SHP77 (cell line): ENCODE data around the gene LYZL4.

Source experiments
- DNase-seq, 2 experiments: peaks; one replicate each; lab custom pipeline; 2025; lab: John Stamatoyannopoulos, UW

LYZL4 gene

DNA sequence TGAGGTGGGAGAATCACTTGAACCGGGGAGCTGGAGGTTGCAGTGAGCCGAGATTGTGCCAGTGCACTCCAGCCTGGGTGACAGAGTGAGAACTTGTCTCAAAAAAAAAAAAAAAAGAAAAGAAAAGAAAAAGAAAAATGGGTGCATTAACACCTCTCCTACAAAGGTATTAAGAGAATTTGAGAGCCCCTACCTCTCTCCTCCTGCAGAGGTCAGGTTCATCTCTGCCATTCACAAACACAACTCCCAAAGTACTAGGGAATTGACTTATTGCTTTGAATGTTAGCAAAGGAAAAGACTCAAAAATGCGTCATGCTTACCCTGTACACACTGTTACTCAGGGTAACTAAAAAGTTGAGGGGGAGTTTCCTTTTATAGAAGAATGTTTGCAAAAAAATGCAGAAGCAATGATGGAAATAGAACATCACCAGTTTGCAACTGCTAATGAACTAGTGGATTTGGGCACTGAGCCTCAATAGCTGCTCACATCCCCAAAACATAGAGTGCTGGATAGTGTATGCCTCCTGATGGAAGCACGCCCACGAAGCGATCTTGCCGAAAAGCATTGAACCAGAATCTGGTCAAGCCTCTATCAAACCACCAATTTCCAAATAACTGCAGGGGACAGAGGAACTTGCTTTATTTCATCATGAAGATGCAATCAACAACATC, 15.5 kb upstream of the LYZL4 start:
- no peak for DNase-seq

DNA sequence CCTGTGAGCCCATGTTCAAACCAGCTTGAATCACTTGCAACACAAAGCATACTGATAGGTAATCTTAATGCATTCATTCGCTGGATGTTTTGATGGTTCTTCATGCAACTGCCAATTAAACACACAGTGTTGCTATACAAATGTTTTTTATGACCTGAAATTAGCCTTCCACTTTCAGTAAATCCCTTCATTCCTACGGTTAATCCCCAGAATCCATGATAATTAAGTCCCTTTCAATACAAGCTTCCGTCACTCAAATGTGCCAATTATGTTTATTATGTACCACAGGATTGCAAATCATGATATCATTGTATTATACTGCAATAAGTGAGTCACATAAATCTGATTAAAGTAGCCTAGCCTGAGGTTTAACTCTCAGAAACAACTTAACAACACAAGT, 14.5 kb upstream of the LYZL4 start:
- DNase-seq: no peak

DNA sequence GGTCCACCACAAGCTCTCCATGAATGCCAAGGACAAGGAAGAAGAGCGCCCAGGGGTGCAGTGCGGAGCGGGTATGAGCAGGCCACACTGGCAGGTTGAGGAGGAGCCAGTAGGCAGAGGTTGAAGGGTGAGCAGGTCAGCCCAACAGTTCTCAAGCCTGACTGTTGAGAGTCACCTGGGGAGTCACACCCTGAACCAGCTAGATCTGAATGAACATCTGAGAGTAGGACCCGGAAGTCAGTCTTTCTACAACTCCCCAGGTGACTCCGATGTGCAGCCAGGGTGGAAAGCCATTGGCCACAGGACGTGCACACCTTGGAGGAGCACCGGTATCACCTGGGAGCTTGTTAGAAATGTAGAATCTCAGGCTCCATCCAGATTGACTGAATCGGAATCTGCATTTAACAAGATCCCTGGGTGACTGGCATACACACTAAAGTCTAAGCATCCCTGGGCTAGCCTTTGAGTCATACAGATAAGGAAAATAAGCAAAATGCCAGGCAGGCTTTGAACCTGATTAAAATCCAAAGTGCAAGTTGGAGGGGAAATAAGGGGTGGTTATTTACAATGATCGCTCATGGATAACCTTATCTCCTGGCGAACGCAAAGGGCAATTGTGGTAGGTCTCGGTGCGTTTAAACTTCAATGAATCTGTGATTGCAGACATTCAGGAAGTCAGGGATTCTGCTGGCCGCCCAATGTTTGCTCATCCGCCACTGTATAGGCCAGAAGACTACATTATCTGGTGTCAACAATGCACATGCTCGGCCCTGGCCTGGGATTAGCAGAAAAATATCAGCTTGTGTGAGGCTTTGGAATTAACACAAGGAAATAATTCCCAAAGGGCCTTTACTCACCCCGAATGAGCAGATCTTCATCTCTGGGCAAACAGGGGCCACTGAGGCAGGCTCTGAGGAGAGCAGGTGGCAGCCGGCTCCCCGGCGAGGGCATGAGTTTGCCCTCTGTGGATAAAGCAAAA, 11.7 kb upstream of the LYZL4 start:
- DNase-seq: no peak

DNA sequence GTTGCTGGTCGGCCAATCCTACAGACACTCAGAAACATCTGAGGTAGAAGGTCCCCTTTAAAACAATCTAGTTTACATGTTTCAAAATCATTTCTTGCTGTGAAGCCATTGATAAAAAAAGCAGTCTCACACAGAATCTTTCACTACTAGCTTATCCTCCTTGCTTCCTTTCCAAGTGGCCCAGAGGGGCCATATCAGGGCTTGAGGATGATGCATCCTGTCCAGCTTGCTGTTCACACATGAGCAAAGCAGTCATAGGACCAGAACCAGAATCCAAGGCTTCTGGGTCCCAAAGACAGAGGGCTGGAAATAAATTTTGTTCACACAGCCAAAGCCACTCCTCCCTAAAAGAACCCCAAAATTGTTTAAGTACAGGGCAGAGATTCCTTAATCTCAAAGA, 9.2 kb upstream of the LYZL4 start:
- DNase-seq: no peak

DNA sequence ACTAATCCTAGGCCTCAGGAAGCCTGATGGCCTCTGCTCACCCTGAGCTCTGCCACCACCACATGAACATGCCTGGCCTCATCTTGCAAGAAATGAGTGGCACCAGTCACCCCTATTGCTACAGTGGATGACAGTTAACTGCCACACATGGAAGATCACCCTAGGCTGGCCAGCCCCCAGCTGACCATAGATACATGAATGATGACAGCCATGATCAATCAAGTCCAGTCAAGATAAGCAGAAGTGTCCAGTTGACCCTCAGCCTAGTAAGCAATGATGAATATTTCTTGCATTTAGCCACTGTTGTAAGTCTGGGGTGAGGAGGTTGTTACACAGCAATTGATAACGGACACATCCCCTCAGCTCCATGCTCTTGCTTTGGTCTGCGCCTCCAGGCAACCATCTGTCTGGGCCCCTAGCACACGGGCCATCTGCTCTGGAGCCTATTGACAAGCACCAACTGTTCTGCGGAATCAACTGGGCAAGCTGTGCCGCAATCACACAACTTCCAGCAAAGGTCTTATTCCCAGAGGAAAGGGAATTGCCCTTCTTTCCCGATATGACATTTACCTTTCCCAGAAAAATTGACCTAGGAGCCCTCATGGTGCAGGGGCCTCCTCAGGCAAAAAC, 2.2 kb upstream of the LYZL4 start:
- DNase-seq: no peak

DNA sequence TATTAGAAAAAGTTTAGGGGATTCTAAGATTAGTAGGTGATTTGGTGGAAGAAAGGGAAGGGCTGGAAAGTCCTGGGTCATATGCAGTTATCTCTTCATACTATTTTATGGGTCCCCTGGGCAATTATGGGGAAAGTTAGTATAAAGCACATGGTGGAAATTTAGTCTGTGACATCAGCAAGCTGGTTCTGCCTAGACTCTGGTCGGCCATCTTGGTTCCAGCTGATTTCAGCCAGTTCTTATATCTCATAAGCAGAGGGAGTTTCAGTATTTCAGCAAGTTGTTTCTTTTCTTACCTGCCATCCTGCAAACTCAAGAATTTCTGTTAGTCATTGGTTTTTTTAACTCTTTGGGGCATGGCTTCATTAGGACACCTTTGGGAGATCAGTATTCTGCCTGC, 1.0 kb upstream of the LYZL4 start:
- no peak for DNase-seq

DNA sequence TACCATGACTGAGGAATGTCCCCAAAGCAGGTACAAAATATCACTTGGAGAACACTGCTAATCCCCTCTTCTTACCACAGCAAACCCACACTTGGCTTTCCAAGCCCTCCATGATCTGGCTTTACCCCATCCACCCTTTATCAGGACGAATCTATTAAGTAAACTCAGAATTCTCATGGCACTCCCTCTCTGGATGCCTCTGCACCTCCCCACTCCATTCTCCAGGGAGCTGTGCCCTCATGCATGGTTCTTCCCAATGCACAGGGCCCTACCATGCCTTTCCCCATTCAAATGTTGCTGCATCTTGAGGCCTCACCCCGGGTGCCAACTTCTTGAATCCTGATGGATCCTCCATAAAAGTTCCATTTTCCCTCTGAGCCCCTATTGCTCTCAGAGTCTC, 2.3 kb downstream of the LYZL4 start:
- DNase-seq: no peak

DNA sequence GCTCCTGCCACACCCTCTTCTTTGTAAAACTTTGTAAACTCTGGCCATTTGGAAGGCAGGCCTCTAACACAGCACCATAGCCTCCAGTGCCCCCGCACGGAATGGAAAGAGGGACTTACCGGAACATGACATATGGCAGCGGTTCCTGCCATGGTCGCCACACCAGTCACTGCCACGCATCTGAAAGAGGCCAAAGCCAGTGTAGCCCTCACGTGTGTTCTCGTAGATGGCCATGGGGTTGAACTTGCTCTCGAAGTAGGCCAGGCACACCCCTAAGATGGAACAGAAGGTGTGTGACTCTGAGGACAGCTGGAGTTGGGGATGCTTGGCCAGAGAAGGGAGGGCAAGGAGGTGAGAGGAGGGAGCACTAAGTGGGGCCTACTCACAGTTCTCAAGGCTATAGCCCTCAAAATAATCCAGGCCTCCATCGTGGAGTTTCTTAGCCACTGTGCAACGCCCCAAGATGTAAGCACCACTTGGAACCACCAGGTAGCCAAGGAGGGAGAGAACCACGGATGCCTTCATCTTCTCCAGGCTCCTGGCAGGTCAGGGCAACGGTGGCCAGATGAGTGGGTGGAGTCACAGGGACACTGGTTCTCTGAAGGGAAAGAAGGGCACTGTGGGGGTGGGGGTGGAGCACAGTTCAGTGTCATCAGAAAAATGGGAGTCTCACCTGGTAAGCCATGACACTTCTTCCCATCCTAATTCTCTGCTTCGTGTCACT, 3.5 kb downstream of the LYZL4 start:
- no peak for DNase-seq

DNA sequence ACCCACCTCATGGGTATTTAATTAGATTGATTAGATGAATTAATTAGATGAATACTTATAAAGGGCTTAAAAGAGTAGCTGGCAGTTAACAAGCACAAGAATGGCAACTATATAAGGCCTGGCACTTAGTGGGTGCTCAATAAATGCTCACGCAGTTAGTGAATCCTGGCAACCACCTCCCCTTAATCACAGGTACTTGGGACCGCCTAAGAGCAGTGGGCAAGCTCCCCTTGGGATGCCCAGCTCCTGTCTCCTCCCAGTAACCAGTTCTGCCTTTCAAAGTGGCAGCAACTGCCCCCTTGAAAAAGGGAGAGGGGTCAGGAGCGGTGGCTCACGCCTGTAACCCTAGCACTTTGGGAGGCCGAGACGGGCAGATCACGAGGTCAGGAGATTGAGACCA, 4.6 kb downstream of the LYZL4 start:
- DNase-seq: no peak

DNA sequence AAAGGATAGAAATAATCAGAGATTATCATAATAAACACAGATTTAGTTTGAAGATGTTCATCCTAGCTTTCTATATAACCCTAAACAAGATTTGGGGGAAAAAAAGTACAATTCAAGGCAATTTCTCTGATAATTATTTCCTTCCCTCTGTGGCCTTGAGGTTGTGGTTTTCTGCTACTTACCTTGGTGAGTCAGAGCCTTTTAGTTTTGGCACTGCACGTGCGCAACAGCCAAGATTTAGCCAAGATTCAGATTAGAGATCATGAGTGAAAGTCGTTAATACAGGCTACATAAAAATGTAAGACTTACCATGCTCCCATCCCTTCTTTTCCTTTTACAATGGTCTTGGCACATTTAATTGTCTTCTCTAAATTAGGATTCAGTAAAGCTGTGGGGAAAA, 6.7 kb downstream of the LYZL4 start:
- no peak for DNase-seq

DNA sequence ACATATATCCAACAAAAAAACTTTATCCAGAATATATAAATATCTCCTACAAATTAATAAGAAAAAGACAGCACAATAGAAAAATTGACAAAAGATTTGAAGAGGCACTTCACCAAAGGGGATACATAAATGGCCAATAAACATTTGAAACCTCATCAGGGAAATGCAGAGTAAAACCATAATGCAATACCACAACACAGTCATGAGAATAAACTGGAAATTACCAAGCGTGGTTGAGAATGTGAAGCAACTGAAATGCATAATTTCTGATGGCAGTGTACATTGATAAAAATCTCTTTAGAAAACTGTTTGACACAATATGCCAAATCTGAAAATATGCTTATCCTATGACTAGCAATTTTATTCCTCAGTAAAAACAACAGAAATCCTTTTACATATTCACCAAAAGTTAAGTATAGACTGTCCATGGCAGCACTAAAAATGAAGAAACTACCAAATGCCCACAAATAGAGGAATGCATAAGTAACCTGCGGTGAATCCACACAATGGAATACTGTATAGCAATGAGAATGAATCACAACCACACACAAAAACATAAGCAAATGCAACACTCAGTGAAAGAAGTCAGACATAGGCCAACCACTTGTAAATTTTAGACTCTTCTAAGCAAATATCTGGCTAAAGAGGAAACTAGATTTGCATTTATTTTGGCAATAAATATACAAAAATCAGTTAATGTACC, 7.9 kb downstream of the LYZL4 start:
- DNase-seq: no peak

DNA sequence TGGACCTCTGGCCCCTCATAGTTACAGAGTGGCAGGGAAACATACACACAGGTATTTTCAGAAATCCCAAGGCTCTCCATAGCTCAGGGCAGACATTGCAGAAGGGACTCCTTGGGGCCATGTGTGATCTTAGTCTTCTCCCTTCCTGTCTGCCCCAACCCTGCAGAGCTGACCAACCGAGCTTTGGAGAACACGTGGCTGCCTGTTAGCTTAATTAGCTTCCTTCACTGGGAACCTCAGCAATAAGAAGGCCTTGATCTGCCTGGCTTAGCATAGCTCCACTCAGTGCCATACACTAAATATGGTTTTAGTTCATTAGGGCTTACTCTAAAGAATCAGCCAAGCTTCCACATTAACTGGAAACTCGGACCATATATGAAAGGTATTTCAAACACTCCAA, 12.3 kb downstream of the LYZL4 start:
- DNase-seq: no peak

DNA sequence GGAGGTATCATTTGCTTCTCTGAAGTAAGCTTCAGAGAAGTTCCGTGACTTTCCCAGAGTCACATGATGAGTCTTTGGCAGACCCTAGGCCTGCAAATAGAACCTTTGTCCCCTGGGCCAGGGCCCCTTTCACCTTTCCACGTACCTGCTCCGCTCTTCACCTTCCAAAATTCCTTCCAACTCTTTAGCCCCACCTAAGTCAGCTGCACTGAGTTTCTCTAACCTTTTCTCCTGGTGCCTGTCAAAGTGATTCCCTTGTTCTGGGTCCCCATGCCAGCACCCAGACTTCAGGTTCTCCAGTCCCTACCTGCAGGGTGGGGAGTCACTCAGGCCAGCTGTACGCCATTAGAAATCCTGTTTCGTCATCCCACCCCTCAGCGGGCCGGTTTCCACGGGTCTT, 12.8 kb downstream of the LYZL4 start:
- DNase-seq: no peak

DNA sequence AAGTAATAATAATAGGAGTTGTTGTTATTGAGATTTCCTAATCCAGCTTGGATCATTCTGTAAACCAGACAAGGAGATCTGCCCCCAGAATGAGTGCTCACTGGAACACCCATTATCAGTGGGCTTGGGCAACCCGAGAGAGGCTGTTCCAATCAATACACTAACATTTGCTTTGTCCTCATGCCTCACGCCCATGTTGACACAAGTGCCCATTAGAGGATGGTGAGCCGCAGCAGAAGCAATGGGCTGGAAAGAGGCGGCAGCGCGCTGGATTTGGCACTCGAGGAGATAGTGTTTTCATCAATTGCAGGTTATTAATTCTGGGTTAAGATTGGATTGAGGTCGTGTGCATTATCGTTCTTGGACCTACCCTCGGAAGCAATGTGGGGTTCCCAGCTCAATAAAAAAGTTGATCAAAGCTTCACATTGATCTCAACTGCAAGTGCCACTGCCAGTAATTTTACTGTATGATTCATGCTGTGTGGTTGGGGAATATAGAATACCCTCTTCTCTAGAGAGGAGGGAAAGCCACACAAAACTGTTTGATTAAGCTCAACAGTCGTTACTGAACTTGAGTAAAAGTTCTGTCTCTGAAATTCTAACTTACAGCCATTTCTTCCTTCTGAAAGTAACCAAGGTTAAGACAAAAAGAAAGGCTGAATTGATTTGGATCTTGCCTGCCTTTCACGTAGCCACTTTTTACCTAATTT, 15.7 kb downstream of the LYZL4 start:
- DNase-seq: peak; percentile 27 to 55

DNA sequence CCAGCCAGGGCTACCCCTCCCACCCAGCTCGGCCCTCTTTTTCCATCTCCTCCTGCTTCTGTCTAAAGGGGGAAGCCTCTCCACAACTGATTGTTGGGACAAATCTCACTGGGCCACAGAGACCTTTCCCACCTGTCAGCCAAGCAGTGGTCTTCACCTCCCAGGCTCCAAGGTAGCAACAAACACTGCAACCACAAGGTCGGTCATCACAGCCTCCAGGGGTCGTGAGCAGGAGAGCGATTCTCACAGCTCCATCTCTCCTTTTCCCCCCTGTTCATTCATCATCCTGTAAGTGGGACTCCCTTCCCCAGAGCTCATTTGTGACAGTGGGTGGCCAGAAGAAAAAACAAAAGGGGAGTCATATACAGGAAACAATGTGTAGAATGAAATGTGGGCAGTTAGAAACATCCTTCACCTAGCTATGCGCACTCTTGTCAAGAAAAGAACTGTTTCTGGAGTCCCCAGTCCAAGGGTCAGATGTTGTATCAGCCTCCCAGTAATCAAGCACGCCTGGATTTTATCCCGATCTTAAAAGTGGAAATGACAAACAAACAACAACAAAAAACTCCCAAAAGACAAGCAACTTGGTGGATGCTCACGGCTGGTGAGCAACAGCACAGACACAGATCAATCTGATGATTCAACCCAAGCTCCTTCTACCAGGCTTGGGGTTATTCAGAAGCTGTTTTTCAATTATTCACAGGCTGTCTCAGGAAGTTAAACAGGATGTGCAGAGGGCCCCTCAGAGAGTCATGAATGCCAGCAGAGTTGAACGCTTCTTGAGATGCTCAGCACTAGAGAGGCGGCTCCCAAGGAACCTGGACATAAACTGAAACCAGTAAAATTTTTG, 22.4 kb downstream of the LYZL4 start:
- no peak for DNase-seq

DNA sequence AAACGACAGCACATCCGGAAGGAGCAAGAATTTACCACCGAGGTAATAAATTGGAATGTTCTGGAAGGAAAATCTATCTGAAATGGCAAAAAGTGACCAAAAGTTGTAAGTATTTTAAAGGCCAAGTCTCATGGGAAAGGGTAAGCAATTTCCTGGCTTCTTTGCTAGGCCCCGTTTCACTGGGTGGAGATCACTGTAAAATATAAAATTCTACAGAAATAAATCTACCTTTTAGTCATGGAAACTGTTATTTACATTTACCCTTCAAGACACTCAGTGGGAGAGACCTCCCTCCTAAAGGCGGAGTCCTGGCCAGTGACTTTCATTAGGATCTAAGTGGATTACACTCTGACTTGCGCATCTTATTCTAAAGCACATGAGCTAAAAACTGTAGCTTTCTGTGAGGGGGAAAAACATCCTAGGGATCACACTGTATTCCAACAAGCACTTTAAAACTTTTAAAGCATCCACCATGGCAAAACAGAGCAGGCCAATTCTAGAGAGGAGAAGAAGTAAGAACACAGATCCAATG, 28.8 kb downstream of the LYZL4 start:
- no peak for DNase-seq

DNA sequence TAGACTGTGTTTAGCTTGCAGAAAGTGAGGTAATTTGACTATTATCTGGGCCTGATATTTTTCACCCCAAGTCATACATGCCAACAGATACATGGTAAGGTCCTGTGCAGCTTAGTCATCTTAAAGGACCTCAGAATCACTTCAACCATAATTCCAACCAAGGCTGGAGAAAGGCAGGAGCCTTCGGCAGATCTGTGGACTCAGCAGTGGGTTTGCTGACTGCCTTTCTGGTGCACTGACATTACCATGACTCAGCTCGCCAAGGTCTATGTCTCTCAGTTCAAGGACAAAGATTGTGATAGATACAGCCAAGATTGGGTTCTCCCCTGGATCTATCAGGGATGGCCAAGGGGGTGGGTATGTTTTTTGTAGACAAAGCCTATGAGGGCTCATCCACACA, 32.7 kb downstream of the LYZL4 start:
- no peak for DNase-seq

DNA sequence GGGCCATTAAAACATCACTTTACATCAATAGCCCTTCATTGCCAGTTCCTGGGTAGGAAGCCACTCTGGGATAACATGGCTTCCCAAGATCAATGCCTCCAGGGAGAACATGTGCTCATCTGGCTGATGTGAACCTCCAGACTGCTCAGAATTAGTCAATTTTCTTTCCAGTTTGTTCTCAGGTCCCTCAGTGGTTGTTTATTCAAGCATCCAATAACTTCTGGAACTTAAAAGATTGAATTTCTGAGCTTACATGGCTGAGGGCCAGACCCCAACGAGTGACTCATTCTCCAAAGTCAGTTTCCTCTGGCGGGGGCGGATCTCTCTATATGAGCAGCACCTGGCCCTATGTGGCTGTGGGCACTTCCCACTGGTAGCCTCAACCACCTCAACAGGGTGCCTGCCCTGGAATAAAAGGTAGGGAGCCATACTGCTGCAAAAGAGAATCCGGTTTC, 34.0 kb downstream of the LYZL4 start:
- peak; percentile 6 to 23 for DNase-seq

DNA sequence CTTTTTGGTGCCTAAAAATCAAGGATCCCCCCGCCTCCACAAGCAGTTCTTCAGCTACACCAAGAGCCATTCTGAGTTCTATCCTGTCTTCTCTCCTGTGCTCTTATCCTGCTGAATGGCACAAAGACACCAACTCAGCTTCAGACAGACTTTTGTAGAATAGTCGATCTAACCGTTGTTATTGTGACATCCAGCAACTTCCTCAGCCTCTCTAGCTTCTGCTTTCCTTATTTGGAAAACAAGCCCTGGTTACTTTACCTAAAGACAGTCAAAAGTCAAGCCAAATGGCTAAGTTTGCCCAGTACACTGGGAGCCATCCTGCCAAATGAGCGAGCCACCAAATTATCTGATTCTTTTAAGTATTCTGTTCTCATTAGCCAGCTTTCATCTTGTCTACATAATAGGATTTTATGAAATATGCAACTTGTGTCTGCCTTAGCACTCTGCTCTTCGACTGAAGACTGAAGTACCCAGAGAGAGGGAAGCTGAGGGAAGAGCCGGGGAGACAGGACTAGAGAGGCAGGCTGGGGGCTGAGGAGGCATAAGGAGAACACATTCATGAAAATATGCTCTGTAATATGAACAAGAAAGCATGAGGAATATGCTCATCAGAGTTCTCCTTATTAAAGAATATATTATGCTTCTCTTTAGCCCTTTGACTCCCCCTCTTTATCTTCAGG, 35.1 kb downstream of the LYZL4 start:
- no peak for DNase-seq
